Effector memory CD8-positive, alpha-beta T cell (primary cell): Measurements from ENCODE around the gene BARHL1.

Experiments
- ATAC-seq: fragments of 150-1000 bp; cut with Tn5 transposase; replicated peaks from 2 replicates; pipeline ENCODE4 v1.10.0; 2021; ENCODE audit warnings: mild to moderate bottlenecking, moderate library complexity
- DNase-seq, 3 experiments: peaks; one replicate each; pipeline ENCODE4 v3.0.0; 2021
- H3K27ac Mint-ChIP-seq, 2 donors: one replicate each; pipeline ENCODE4 v1.8.0; 2022; ENCODE audit warnings: mild to moderate bottlenecking in 2 of 2, mixed read lengths in 2 of 2, moderate library complexity in 2 of 2
- H3K27me3 Mint-ChIP-seq, 2 donors: one replicate each; pipeline ENCODE4 v1.8.0; 2022; ENCODE audit warnings: mixed read lengths in 2 of 2
- H3K36me3 Mint-ChIP-seq: one replicate; pipeline ENCODE4 v1.8.0; 2022; ENCODE audit warnings: mild to moderate bottlenecking, moderate library complexity, mixed read lengths; ENCODE audit not compliant: insufficient read depth
- H3K4me1 Mint-ChIP-seq, 2 donors: one replicate each; pipeline ENCODE4 v1.8.0; 2022; ENCODE audit warnings: low read depth in 2 of 2, mixed read lengths in 2 of 2
- H3K4me3 Mint-ChIP-seq, 2 donors: one replicate each; pipeline ENCODE4 v1.8.0; 2022; ENCODE audit warnings: mild to moderate bottlenecking in 2 of 2, mixed read lengths in 2 of 2, moderate library complexity in 2 of 2
- H3K9me3 Mint-ChIP-seq, 2 donors: one replicate each; pipeline ENCODE4 v1.8.0; 2022; ENCODE audit warnings: mixed read lengths in 2 of 2

Gene BARHL1

DNA sequence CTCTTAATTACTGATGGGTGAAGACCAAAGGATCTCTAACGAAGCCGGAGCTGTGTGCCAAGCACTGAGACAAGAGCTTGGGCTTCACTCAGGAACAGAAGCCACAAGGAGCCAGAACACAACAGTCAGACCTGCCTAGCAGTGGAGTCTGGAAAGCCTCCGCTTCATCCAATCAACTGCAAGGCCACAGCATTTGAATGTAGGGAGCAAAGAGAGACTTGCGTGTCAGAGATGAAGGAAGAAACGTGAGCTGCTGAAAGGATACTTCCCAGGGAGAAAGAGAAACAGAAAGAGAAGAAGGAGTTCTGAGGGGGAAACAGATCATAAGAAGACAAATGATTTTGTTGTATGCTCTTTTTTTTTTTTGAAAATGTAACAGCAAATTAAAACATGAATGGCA is 43.9 kb downstream of the BARHL1 start:
- Mint-ChIP-seq H3K36me3 (peaks cover 53% of the 10 kb centered on the region), H3K4me1 (peaks cover 0 to 2% of the 10 kb centered on the region in 2 donors), H3K9me3 (no peaks in the 10 kb centered on the region), H3K27ac (no peak overlapping the region), H3K27me3 (no peaks in the 10 kb centered on the region), H3K4me3 (no peak overlapping the region)
- no peak for DNase-seq
- no peak for ATAC-seq

DNA sequence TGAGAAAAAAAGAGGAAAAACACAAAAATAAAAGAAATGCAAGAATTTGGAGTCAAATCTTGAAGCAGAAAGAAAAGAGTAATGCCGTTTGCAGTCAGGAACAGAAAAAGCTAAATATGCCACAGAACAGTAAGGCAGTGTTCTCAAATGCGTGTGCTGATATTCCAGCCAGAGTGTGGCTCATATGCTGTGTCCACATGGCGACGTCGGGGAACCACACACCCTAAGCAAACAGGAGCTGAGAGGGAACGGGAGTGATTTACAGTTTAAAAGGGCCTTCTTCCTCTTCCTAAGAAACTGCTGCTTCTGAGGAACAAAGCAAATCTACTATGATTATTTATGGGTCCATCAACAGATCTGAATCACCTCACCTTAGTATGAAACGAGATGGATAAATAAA is 44.7 kb downstream of the BARHL1 start:
- Mint-ChIP-seq H3K27ac (no peak overlapping the region), H3K27me3 (no peaks in the 10 kb centered on the region), H3K4me3 (no peak overlapping the region), H3K36me3 (peaks cover 53% of the 10 kb centered on the region), H3K4me1 (peaks cover 0 to 2% of the 10 kb centered on the region in 2 donors), H3K9me3 (no peaks in the 10 kb centered on the region)
- ATAC-seq = no peak
- no peak for DNase-seq

DNA sequence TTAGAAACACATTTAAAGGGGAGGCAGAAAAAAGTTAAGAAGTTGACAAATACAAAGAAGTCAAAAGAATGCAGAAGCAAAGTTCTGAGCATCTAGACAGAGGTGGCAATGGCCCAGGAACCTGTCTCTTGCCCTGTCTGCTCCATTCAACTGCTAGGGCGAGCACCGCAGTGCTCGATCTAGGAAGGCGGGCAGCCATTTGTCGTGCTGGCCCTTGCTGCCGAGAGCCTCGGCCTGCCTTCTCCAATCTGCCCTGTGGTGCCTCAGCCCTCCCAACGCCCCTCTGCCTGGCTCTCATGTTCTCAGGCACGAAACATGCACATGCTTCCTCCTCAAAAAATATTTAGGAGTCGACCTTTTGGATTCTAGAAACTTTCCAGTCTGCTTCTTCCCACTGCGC is 45.2 kb downstream of the BARHL1 start:
- ATAC-seq = no peak
- H3K4me1 Mint-ChIP-seq = peaks cover 0 to 2% of the 10 kb centered on the region in 2 donors
- no peak overlapping the region for H3K27ac Mint-ChIP-seq
- DNase-seq = no peak
- H3K9me3 Mint-ChIP-seq = no peaks in the 10 kb centered on the region
- H3K27me3 Mint-ChIP-seq = no peaks in the 10 kb centered on the region
- H3K4me3 Mint-ChIP-seq = no peak overlapping the region
- peaks cover 53% of the 10 kb centered on the region for H3K36me3 Mint-ChIP-seq

DNA sequence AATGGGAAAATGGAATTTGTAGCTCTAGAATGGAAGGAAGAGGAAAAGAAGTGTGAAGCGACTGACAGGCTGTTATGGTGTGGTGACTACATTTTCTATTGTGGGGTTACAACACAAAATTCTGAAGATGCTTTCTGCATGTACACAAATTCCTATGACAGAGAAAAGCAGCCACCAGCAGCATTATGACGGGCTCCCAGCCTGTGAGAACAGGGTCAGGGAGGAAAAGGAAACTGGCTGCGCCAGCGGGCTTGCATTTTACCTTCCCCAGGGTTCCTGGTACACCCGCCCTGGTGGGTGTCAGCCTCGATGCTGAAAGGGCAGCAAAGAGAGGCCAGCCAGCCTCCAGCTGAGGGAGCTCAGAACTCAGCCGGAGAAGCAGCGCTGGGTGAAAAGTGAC is 46.3 kb downstream of the BARHL1 start:
- H3K27ac Mint-ChIP-seq = no peak overlapping the region
- ATAC-seq (no peak), DNase-seq (no peak)
- H3K36me3 Mint-ChIP-seq = peaks cover 47% of the 10 kb centered on the region
- no peaks in the 10 kb centered on the region for H3K9me3 Mint-ChIP-seq
- H3K4me3 Mint-ChIP-seq = no peak overlapping the region
- no peaks in the 10 kb centered on the region for H3K27me3 Mint-ChIP-seq
- H3K4me1 Mint-ChIP-seq = peaks cover 0 to 2% of the 10 kb centered on the region in 2 donors

DNA sequence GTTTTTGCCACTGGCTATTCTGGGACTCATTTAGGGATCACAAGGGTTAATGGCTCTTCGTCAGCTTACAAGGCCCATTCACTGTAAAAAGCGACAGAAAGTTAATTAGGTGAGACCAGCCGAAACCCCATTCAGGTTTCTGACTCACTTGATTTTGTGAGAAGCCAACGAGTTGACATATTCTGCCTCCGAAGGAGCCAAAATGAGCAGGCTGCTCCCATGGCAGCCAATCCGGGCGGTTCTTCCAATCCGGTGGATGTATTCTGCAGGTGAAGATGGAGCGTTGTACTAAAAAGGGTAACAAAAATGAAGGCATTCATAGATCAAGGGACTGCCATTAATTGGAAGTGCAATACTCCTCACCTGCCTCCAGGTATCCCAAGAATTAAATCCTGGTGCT is 47.7 kb downstream of the BARHL1 start:
- DNase-seq = no peak
- Mint-ChIP-seq H3K9me3 (no peaks in the 10 kb centered on the region), H3K4me3 (no peak overlapping the region), H3K36me3 (peaks cover 44% of the 10 kb centered on the region), H3K27me3 (no peaks in the 10 kb centered on the region), H3K27ac (no peak overlapping the region), H3K4me1 (peaks cover 0 to 2% of the 10 kb centered on the region in 2 donors)
- ATAC-seq = no peak

DNA sequence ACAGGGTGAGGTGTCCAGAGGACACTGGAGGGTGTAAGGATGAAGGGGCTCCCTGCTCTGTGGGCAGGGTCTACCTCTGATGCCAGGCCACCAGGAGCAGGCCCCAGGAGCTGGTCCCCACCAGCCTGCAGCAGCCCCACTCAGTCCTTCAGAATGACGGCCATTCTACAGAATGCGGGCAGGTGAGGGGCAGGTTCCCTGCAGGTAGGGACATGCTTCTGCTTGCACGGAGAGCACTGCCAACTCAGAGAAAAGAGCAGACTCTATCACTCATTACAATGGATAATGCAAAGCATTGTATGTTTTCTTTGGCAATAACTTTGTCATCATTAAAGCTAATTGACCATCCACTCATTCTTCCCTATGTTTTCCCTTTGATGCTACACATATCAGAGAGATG is 48.4 kb downstream of the BARHL1 start:
- H3K4me1 Mint-ChIP-seq = peaks cover 0 to 2% of the 10 kb centered on the region in 2 donors
- peaks cover 41% of the 10 kb centered on the region for H3K36me3 Mint-ChIP-seq
- H3K27ac Mint-ChIP-seq = no peak overlapping the region

DNA sequence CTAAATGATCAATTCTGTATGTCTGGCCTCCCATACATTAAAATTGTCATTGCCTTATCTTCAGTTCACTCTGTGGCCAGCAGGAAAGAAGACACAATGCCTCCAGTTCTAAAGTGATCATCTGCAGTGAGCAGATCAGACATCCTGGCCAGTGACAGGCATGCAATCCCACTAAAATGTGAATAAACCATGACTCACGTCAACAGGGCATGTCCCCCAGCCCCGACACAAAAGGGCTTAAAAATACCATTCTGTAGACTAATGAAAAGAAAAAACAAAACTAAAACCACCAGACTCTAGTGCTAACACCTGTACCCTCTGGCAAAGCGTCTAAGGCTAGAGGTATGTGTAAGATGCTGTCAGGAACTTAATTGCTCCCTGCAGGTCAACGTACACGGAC is 48.9 kb downstream of the BARHL1 start:
- DNase-seq (no peak), ATAC-seq (no peak)
- Mint-ChIP-seq H3K4me3 (no peak overlapping the region), H3K27me3 (no peaks in the 10 kb centered on the region), H3K9me3 (no peaks in the 10 kb centered on the region), H3K36me3 (peaks cover 37% of the 10 kb centered on the region), H3K4me1 (peaks cover 0 to under 1% of the 10 kb centered on the region in 2 donors), H3K27ac (no peak overlapping the region)

More for the DNA sequence above, 48.4 kb downstream of the BARHL1 start:
- ATAC-seq (no peak), DNase-seq (no peak)
- Mint-ChIP-seq H3K27me3 (no peaks in the 10 kb centered on the region), H3K9me3 (no peaks in the 10 kb centered on the region), H3K4me3 (no peak overlapping the region)

DNA sequence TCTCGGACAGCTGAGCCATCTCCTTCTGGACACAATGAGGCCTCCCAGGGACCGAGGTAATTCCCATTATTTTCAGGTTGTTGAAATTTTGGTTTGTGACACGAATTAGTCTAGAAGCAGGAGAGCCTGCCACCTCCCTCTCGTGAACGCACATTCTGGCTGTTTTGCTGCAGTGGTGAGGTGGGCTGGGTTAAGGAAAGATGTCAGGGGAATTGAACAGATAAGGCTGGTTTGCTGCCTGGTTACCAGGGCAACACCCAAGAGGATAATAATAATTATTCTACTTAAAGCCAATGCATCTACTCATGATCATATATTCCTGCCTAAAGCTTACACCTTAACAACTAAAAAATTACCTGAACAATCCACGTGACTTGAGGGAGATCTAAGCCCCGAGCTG is 49.3 kb downstream of the BARHL1 start:
- no peak overlapping the region for H3K27ac Mint-ChIP-seq
- no peak overlapping the region for H3K4me3 Mint-ChIP-seq
- DNase-seq (no peak), ATAC-seq (no peak)
- H3K27me3 Mint-ChIP-seq = no peaks in the 10 kb centered on the region
- peaks cover 33% of the 10 kb centered on the region for H3K36me3 Mint-ChIP-seq
- no peaks in the 10 kb centered on the region for H3K9me3 Mint-ChIP-seq
- no peaks in the 10 kb centered on the region for H3K4me1 Mint-ChIP-seq

DNA sequence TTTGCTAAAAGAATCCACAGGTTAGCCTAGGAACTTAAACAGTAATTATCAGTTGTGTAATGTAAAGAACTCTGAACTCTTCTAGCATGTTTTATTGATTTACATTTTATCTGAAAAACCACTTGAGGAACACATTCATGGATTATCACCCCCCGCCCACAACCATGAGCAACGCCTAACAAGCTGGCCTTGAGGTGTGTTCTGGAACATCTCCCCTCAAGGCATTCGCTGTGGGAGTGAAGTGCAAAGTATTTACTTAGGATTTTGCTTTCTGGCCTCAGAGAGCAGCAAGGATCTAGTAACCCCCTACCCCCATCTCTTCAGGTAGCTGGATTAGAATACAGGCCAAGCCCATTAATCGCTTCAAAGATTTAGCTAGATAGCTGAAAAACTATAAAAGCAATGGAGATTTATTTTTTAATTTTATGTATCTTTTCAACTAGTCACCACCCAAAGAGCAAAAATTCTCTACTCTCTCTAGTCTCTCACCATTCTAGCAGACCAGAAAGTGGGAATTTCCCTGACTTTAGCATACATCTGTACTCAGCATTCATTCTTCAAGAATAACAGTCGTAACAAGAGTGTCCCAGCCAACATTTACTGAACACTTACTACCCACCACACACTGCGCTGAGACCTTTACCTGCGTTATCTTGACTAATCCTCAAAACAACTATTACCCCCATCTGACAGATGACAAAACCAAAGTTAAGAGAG is 50.2 kb downstream of the BARHL1 start:
- ATAC-seq = no peak
- H3K27me3 Mint-ChIP-seq = no peaks in the 10 kb centered on the region
- H3K9me3 Mint-ChIP-seq = no peaks in the 10 kb centered on the region
- no peak for DNase-seq
- H3K4me3 Mint-ChIP-seq = no peak overlapping the region
- H3K36me3 Mint-ChIP-seq = peaks cover 31% of the 10 kb centered on the region
- no peak overlapping the region for H3K27ac Mint-ChIP-seq
- H3K4me1 Mint-ChIP-seq = no peaks in the 10 kb centered on the region

DNA sequence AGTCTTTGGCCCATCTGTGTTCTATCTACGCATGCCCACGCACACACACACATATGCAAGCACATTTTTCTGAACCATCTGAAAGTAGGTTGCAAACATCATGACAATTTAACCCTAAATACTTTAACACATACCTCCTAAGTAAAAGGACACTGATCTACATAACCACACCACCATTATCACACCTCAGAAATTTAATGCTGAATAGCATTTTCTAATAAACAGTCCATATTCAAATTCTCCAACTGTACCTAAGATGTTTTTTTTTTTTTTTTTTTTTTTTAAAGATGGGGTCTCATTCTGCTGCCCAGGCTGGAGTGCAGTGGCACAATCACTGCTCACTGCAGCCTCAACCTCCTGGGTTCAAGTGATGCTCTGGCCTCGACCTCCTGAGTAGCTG is 51.9 kb downstream of the BARHL1 start:
- Mint-ChIP-seq H3K4me3 (no peak overlapping the region), H3K4me1 (no peaks in the 10 kb centered on the region), H3K27ac (peak overlapping the region in 1 of 2 donors; percentile 20), H3K27me3 (no peaks in the 10 kb centered on the region), H3K36me3 (peaks cover 24% of the 10 kb centered on the region), H3K9me3 (no peaks in the 10 kb centered on the region)
- DNase-seq (no peak), ATAC-seq (no peak)

DNA sequence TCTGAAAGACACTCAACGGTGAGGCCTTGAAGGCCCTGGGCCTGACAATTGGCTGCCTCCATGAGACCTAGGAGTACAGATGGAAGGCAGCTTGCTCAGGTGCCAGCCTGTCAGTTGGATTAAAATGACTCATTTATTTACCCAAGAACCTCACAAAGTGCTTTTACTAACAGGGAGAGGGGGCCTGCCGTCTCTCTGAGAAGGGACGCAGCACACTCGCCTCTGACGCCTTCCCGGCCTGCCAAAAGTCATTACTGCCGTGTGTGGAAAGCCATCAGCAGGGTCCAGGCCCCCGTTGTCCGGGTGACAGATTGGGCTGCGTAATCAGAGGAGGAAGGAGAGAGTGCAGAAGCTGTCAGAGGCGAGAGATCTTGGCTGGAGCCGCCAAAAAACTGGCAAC is 54.9 kb downstream of the BARHL1 start:
- Mint-ChIP-seq H3K27ac (no peak overlapping the region), H3K4me3 (no peak overlapping the region), H3K4me1 (no peaks in the 10 kb centered on the region), H3K9me3 (no peaks in the 10 kb centered on the region), H3K36me3 (peaks cover 30% of the 10 kb centered on the region), H3K27me3 (no peaks in the 10 kb centered on the region)
- DNase-seq = no peak
- no peak for ATAC-seq

DNA sequence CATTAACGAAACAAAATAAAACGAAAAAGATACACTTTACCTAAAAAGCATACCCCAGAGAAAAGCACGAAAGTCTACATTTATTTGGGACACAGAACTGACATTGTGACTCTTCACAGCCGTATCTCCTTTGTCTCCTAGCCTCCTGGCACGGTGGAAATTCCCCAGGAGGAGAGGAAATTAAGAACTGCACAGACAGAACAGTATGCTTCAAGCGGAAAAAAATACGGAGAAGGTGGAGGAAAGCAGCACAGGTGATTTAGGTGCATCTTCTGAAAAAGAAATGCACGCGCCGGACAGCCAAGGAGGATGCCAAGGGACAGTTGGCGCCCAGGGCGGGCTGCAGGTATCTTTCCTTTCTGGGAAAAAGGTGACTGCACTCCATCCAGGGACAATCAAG is 55.4 kb downstream of the BARHL1 start:
- Mint-ChIP-seq H3K27me3 (no peaks in the 10 kb centered on the region), H3K9me3 (no peaks in the 10 kb centered on the region), H3K27ac (no peak overlapping the region), H3K4me3 (no peak overlapping the region), H3K4me1 (no peaks in the 10 kb centered on the region), H3K36me3 (peaks cover 30% of the 10 kb centered on the region)
- ATAC-seq (no peak), DNase-seq (no peak)

DNA sequence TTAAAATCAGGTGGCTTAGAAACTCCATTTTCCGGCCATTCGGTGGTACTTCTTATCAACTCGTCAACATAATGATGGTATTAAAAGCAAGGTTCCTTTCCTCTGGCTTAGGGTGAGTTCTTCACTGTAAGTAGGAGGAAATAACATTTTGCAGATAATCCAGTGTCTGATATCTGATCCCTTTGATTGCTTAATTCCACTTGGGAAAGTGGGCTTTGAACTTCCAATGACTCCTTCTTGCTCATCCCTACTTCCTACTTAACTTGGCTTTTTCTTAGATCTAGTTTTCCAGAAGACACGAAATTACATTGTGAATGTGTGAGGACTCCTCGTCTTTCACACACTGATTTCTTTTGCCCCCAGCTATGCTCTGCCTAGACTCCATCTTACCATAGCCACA is 55.8 kb downstream of the BARHL1 start:
- Mint-ChIP-seq H3K27me3 (no peaks in the 10 kb centered on the region), H3K4me1 (no peaks in the 10 kb centered on the region), H3K9me3 (no peaks in the 10 kb centered on the region), H3K36me3 (peaks cover 32% of the 10 kb centered on the region), H3K4me3 (no peak overlapping the region), H3K27ac (no peak overlapping the region)
- DNase-seq (no peak), ATAC-seq (no peak)

DNA sequence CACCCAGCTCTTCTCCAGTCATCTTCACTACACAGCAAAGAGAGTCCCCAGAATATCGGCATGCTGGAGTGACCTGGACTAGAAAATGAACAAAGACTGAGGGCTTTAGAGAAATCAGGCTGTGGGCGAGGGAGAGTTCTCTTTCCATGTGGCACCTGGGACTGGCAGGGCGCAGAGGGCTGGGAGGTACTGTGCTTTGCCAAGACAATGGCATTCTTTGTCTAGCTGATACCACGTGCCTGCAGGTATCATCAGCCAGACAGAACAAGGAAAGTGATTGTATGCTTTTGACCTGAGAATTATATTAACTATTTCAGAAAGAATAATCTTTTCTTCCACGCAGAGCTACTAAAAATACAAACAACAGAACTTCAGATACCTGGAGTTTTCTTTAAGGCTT is 56.9 kb downstream of the BARHL1 start:
- Mint-ChIP-seq H3K9me3 (no peaks in the 10 kb centered on the region), H3K4me1 (no peaks in the 10 kb centered on the region), H3K4me3 (no peak overlapping the region), H3K36me3 (peaks cover 35% of the 10 kb centered on the region), H3K27ac (no peak overlapping the region), H3K27me3 (no peaks in the 10 kb centered on the region)
- DNase-seq (no peak), ATAC-seq (no peak)
